ENCODE results near the gene BORCS5.

GRCh38 chr12:12451098-12451497, 94.2 kb downstream of the BORCS5 start:
- TF ChIP-seq EZH2 (IDR thresholded peaks at IDR 0.05; ENCODE audit: borderline replicate concordance, low read depth, low read length, poor library complexity, severe bottlenecking) = no peak
- TF ChIP-seq CTCF (conservative IDR thresholded peaks at IDR 0.05; ENCODE audit: low read depth, low read length) = no peak

Measured in A673 (cell line).